Measurements from ENCODE around the gene CAMSAP1.
A peak's percentile ranks its signal among the peaks of the same experiment; 100 is the strongest.

CAMSAP1 gene

GRCh38 chr9:135878528-135879236 lies 28.7 kb downstream of the CAMSAP1 start:
- DNase-seq, result no peak

- DNase-seq, result no peak
Observed at GRCh38 chr9:135877791-135878527, 29.4 kb downstream of the CAMSAP1 start.

GRCh38 chr9:135876936-135877335 lies 30.4 kb downstream of the CAMSAP1 start:
- no peak for DNase-seq

- no peak for DNase-seq
Observed at GRCh38 chr9:135874859-135875258, 32.5 kb downstream of the CAMSAP1 start.

- no peak for DNase-seq
Observed at GRCh38 chr9:135869909-135870308, 37.4 kb downstream of the CAMSAP1 start.

GRCh38 chr9:135865531-135865930 lies 41.8 kb downstream of the CAMSAP1 start:
- DNase-seq, result no peak

GRCh38 chr9:135864447-135865049 lies 42.8 kb downstream of the CAMSAP1 start:
- DNase-seq, result peak; percentile 48 to 70 (median 68)

GRCh38 chr9:135862809-135863208 lies 44.5 kb downstream of the CAMSAP1 start:
- DNase-seq, result no peak

GRCh38 chr9:135858491-135859185 lies 48.7 kb downstream of the CAMSAP1 start:
- DNase-seq, result no peak

GRCh38 chr9:135857843-135858242 lies 49.5 kb downstream of the CAMSAP1 start:
- DNase-seq, result no peak

- no peak for DNase-seq
Observed at GRCh38 chr9:135857371-135857786, 50.0 kb downstream of the CAMSAP1 start.

- DNase-seq, result no peak
Observed at GRCh38 chr9:135851748-135852147, 55.6 kb downstream of the CAMSAP1 start.

GRCh38 chr9:135850737-135851136 lies 56.6 kb downstream of the CAMSAP1 start:
- no peak for DNase-seq

GRCh38 chr9:135849181-135849580 lies 58.2 kb downstream of the CAMSAP1 start:
- DNase-seq, result no peak

GRCh38 chr9:135848341-135849047 lies 58.9 kb downstream of the CAMSAP1 start:
- DNase-seq, result no peak

GRCh38 chr9:135847833-135848232 lies 59.5 kb downstream of the CAMSAP1 start:
- no peak for DNase-seq

GRCh38 chr9:135840539-135840938 lies 66.8 kb downstream of the CAMSAP1 start:
- DNase-seq, result no peak

GRCh38 chr9:135840107-135840506 lies 67.2 kb downstream of the CAMSAP1 start:
- no peak for DNase-seq

GRCh38 chr9:135839516-135839915 lies 67.8 kb downstream of the CAMSAP1 start:
- DNase-seq, result no peak

GRCh38 chr9:135835131-135835530 lies 72.2 kb downstream of the CAMSAP1 start:
- DNase-seq, result no peak

GRCh38 chr9:135833864-135834263 lies 73.5 kb downstream of the CAMSAP1 start:
- no peak for DNase-seq

GRCh38 chr9:135830496-135830895 lies 76.8 kb downstream of the CAMSAP1 start:
- no peak for DNase-seq

GRCh38 chr9:135828656-135829055 lies 78.7 kb downstream of the CAMSAP1 start:
- DNase-seq, result no peak
